ENCODE results near the gene RAB11A.

RAB11A gene

GRCh38 chr15:65939901-65940617 lies 70.8 kb downstream of the RAB11A start:
- no peak for TF ChIP-seq CTCF (IDR thresholded peaks at IDR 0.05; ENCODE audit: control insufficient read depth, insufficient read depth, low read depth, low read length, missing control alignments)
- H3K4me3 ChIP-seq (ENCODE audit: control insufficient read depth, low read depth, low read length): no peak overlapping the region
- DNase-seq (ENCODE audit: low read depth): peak; percentile 91

GRCh38 chr15:65940618-65940909 lies 71.3 kb downstream of the RAB11A start:
- TF ChIP-seq CTCF (IDR thresholded peaks at IDR 0.05; ENCODE audit: control insufficient read depth, insufficient read depth, low read depth, low read length, missing control alignments): no peak
- no peak overlapping the region for H3K4me3 ChIP-seq (ENCODE audit: control insufficient read depth, low read depth, low read length)
- no peak for DNase-seq (ENCODE audit: low read depth)
